Mammary epithelial cell (primary cell): Measurements from ENCODE around the gene ELOVL5.

ENCODE experiments used
- CTCF ChIP-seq, 2 donors: IDR thresholded peaks in 1 of 2; conservative IDR thresholded peaks in 1 of 2; 2 replicates each; pipeline ENCODE4 v1.5.1; 2011 to 2012; ENCODE audit warnings: inconsistent platforms in 2 of 2, low read length in 2 of 2, mild to moderate bottlenecking in 2 of 2, control low read depth in 1 of 2, low read depth in 1 of 2; ENCODE audit not compliant: insufficient read depth in 1 of 2; ENCODE audit errors: extremely low read depth in 1 of 2
- EZH2 ChIP-seq: IDR thresholded peaks from 2 replicates; pipeline ENCODE4 v1.6.1; 2012; ENCODE audit warnings: low read length, inconsistent platforms, borderline replicate concordance

GRCh38 chr6:53344969-53345368 is 3.8 kb downstream of the ELOVL5 start:
- no peak for TF ChIP-seq EZH2
- TF ChIP-seq CTCF (conservative IDR thresholded peaks at IDR 0.05 in 1 of 2, IDR thresholded peaks at IDR 0.05 in 1 of 2; ENCODE audit: extremely low read depth in 1 of 2, insufficient read depth in 1 of 2, low read depth in 1 of 2, low read length in 2 of 2): no peak
